Renal pelvis (tissue), 12 donors: ENCODE results near the gene PLEKHN1. TPM values are rescaled to one million over a fixed set of nuclear protein-coding genes. Genes with fewer than 3 reads are reported as not detected.
A peak's percentile ranks its signal among the peaks of the same experiment; 100 is the strongest.

Source experiments
- DNase-seq: peaks from one replicate; pipeline ENCODE4 v3.0.0-alpha.2; 2013
- long read RNA-seq, 16 experiments: transcript quantifications; one replicate each; lab custom pipeline, GENCODE V29; 2026
- polyA plus RNA-seq, 3 donors: library from polyadenylated mRNA; unstranded; fragments of 120-200 nt; gene quantifications; one replicate each; pipeline ENCODE4 v1.2.1, GENCODE V29; 2013; ENCODE audit not compliant: insufficient read length in 3 of 3

Gene PLEKHN1, protein sequence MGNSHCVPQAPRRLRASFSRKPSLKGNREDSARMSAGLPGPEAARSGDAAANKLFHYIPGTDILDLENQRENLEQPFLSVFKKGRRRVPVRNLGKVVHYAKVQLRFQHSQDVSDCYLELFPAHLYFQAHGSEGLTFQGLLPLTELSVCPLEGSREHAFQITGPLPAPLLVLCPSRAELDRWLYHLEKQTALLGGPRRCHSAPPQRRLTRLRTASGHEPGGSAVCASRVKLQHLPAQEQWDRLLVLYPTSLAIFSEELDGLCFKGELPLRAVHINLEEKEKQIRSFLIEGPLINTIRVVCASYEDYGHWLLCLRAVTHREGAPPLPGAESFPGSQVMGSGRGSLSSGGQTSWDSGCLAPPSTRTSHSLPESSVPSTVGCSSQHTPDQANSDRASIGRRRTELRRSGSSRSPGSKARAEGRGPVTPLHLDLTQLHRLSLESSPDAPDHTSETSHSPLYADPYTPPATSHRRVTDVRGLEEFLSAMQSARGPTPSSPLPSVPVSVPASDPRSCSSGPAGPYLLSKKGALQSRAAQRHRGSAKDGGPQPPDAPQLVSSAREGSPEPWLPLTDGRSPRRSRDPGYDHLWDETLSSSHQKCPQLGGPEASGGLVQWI
- under 1 TPM; 0.16 to 0.44 (median 0.26) TPM for polyA plus RNA-seq
- long read RNA-seq, donor 1 = 0 reads
- long read RNA-seq, donor 2 = 0 reads
- long read RNA-seq, donor 3 = 0 reads
- long read RNA-seq, donor 4 = 0 reads
- long read RNA-seq, donor 5 = 0 reads
- long read RNA-seq, donor 6 = 0 reads
- long read RNA-seq, donor 7 = 0 reads
- long read RNA-seq, donor 8 = 0 reads
- long read RNA-seq, donor 9 = 0 reads
- long read RNA-seq, donor 10 = 0 reads
- long read RNA-seq, donor 11 = 0 reads
- long read RNA-seq, donor 12 = 0 reads
- long read RNA-seq, donor 13 = 0 reads
- long read RNA-seq, donor 14 = 0 reads
- long read RNA-seq, donor 15 = 0 reads
- long read RNA-seq, donor 16 = 0 reads

DNA sequence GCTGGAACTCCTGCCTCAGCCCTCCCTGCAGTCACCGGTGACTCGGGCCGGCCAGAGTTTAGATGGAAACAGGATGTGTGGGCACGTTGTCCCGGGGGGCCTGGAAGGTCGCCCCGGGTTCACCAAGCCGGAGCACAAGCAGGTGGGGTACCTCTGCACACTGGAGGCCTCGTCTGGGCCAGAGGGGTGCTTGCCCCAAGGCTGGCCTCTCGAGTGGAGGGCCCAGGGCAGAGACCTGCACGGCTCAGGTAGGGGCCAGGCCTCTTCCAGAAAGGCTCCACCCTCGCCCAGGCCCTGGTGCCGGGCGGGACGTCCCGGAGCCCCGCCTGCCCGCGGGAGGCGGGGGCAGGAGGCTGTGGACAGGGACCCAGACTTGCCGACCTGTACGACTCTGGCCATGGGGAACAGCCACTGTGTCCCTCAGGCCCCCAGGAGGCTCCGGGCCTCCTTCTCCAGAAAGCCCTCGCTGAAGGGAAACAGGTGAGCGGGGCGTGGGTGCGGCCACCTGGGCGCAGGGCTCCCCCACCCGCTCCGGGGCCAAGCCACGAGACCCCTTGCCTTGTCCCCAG lies at the start of gene PLEKHN1:
Gene PLEKHN1 (plus strand): TSS at position 348 of the 569 bp plus-strand sequence. CDS start 50 bp downstream, at position 398.
- DNase-seq = no peak

DNA sequence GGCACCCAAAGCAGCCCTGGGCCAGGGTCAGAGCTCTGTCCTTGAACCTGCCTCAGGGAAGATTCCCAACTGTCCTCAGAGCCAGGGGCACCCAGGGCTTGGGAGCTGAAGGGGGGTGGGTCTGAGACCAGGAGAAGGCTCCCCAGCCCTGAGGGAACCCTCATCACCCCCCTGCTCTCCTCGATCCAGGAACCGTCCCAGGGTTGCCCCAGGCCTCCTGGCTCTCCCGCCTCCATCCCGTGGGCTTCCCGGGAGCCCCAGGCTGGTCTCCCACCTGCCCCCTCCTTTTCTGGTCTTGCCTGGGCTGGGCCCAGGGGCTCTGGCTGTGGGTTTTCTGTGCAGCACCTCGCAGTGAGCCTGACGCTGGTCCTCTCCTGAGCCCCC lies 49.2 kb upstream of the PLEKHN1 start:
- DNase-seq = no peak

DNA sequence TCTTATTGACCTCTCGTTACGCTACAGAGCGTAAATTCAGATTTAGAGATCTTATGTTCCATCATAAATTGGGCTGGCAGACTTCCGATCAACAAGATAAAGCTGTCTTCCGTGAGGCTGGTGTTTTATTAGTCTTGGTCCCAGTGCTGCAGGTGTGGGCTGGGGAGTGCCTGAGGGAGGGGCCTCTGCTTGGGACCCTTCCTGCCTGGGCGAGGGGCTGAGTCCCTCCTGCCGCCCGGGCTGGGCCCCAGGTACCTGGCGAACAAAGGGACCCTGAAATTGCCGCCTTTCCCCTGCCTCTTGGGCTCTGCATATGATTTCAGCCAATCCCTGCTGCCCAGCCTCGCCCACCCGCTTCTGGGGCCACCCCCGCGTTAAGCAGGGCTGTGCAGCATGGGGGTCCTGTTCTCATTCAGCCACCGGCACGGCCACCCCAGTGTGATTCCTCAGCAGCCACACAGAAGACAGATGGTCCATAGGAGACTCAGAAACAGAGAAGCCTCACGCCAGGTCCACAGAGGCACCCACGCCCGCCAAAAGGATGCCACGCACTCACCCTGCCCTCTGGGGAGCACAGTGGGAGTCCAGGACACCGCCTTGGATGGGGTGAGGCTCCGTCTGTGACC lies 48.7 kb upstream of the PLEKHN1 start:
- DNase-seq = no peak

DNA sequence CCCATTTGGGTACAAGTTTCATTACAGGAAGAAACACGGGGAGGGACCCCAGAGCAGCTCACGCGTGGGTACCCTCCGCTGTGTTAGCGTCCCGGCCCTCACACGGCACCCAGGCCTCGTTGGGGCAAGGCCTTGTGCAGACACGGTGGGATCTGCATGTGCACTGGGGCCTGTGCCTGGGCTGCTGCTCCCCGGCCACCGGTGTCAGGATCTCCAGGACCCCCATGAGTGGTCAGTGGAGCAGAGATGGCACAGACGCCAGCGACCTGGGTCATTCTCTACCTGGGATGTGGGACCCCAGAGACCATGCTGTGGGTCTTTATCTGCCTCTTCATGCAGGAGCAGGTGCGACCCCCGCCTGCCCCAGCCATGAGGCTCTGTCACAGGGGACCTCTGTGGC lies 47.9 kb upstream of the PLEKHN1 start:
- DNase-seq = no peak

GRCh38 chr1:918843-919242 lies 47.4 kb upstream of the PLEKHN1 start:
- no peak for DNase-seq

GRCh38 chr1:919271-919872 lies 46.9 kb upstream of the PLEKHN1 start:
- no peak for DNase-seq

- DNase-seq = no peak
These were observed 46.3 kb upstream of the PLEKHN1 start for GRCh38 chr1:920010-920409.

DNA sequence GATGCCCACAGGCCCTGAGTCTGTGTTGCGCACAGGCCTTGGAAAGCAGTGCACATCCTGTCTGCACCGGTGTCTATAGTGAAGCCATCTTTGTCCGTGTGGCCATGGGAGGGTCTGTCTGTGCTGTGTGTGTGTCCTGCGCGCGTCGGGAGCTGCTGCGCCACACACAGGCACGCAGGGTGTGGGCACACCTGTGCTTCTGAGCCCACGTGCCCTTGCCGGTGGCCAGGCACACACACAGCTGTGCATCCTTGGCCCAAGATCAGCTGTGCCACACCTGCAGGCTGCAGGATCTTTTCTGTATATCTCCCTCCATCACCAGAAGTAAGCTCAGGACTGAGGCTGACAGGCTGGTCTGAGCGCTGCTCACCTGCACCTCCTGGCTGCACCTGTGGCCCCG lies 45.8 kb upstream of the PLEKHN1 start:
- no peak for DNase-seq

DNA sequence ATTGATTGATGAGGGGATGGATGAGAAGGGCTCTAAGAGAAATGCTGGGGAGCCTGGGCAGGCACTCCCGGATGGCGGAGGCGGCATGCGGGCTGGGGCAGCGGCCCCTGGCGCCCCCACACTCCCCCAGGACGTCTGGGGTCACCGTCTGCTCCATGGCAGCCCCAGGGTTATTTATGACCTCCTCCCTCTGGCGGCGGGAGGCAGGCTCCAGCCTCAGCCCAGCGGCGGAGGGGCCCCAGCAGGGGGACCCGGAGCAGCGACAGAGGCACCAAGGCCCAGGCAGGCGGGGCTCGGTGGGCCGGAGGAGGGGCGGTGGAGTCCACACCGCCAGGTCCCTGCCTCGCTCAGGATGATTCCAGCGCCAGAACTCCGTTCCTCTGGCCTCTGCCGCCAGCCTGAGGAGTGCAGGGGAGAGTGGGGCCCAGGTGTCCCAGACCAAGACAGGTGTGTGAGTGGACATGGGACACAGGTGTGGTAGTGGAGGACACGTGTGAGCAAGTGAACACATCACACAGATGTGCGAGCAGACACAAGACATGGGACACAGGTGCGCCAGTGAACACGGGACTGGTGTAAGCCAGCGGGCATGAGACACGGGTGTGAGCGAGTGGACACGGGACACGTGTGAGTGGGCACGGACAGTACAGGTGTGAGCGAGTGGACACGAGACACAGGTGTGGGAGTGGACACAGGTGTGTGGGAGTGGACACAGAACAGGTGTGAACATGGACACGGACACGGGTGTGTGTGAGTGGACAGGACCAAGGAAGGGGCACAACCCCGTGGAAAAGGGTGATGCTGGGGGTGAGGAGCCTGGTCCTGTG lies 45.1 kb upstream of the PLEKHN1 start:
- peak; percentile 92 for DNase-seq

DNA sequence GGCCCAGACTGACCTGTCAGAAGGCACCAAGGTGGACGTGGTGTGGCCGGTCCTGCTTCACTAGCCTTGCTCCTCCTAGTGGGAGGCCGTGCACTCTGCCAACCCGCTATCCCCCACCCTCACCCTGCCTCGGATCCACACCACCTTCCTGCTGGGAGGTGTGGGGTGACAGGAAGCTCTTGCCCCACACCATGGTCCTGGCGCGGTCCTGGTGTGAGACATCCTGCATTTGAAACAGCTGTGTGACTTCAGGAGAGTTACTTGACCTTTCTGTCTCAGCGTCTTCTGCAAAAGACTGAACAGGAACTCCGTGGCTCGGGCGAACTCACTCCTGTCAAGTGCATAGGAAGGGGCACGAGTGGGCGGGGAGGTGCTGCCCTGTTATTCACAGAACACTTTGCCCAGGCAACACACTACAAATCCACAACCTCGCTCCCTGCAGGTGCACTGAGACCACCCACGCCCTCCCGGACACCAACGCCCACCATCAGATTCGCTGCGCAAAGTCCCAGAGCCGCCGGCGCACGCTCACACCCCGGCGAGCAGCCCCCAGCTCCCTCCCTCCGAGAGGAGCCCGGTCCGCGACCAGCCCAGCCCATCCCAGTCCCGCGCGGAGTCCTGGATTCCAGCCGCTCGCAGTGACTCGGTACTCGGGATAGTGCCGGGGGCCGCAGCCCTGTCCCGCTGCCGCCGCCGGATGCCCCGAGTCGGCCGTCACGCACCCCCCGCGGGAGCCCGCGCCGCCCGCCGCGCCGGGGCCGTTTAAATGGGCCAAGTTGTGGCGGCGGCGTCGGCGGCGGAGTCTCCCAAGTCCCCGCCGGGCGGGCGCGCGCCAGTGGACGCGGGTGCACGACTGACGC lies 42.9 kb upstream of the PLEKHN1 start, which contains the start of gene SAMD11:
Gene SAMD11 (plus strand): TSS at position 793 of the 860 bp plus-strand sequence. CDS start 509 bp downstream, outside the sequence.
- peak; percentile 94 for DNase-seq

- DNase-seq = no peak
These were observed 42.2 kb upstream of the PLEKHN1 start for GRCh38 chr1:923991-924655.

DNA sequence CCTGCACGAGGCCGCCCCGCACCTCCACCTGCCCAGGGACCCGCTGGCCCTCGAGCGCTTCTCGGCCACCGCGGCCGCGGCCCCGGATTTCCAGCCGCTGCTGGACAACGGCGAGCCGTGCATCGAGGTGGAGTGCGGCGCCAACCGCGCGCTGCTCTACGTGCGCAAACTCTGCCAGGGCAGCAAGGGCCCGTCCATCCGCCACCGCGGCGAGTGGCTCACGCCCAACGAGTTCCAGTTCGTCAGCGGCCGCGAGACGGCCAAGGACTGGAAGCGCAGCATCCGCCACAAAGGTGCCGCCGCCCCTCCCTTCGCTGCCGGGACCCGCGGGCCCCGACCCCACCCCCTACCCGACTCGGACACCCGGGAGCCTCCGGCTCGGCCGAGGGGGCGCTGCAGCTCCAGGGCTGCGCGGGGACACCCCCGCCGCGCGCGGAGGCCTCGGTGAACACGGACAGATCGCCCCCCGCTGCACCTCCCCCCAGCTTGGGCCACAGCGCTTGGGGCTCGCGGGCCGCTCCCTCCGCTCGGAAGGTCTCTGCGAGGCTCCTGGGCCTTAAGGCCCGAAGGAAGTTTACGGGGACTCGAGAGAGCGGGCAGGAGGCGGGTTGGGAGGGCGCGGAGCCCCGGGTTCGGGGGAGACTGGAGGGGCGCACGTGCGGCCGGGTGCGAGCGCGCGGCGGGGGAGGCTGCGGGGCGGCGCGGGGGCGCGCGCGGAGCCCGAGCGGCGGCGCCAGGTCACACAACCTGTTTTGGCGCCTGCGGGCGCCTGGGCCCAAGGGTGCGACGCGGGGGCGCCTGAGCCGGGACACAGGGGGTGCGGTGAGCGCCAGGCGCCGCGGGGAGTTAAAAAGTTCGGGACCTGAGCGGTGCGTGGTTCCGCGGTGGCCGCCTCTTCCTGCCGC lies 41.4 kb upstream of the PLEKHN1 start:
- DNase-seq = no peak

DNA sequence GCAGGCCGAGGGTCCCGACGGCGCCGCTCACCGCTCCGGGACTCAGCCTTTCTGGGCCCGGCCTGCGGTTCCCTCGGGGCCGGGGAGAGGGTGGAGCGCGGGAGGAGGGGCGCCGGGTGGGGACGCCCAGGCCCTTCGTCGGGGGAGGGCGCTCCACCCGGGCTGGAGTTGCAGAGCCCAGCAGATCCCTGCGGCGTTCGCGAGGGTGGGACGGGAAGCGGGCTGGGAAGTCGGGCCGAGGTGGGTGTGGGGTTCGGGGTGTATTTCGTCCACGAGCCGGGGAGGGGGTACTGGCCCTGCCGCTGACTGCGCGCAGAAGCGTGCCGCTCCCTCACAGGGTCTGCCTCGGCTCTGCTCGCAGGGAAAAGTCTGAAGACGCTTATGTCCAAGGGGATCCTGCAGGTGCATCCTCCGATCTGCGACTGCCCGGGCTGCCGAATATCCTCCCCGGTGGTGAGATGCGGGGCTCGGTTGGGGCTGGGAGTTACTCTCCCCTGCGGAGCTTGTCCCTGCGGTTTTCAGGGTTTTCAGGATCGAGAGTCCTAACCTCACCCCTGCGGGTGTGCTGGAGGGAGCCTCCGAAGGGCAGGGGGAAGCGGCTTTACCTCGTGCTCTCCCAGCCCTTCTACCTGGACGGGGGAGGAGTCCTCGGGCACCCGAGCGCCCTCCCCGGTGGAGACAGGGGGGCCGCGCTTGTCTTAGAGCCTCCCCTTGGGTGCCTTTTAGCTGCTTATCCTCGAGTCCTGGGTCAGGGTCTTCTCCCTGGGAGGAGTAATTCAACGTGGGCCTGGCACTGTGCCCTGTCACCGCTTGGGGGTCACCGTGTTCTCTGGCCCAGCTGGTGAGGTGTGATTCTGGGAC lies 40.5 kb upstream of the PLEKHN1 start:
- no peak for DNase-seq

- DNase-seq = no peak
These were observed 39.0 kb upstream of the PLEKHN1 start for GRCh38 chr1:927234-927633.

DNA sequence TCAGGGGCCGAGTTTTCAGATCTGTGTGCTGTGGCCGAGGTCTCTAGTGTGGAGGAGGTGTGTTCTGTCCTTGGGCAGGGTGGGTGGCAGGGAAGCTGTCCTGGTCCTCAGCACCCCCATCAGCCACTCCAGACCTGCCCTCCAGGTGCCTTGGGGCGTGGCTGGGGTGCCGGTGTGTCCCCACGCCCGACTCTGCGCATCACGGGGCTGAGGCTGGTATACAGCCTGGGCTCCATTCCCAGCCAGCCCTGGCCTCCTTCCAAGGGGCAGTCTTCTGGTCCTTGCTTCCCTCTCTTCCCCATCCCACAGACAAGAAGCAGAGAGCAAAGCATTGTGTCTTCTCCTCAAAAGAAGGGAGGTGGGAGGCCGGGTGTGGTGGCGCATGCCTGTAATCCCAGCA lies 38.5 kb upstream of the PLEKHN1 start:
- no peak for DNase-seq

DNA sequence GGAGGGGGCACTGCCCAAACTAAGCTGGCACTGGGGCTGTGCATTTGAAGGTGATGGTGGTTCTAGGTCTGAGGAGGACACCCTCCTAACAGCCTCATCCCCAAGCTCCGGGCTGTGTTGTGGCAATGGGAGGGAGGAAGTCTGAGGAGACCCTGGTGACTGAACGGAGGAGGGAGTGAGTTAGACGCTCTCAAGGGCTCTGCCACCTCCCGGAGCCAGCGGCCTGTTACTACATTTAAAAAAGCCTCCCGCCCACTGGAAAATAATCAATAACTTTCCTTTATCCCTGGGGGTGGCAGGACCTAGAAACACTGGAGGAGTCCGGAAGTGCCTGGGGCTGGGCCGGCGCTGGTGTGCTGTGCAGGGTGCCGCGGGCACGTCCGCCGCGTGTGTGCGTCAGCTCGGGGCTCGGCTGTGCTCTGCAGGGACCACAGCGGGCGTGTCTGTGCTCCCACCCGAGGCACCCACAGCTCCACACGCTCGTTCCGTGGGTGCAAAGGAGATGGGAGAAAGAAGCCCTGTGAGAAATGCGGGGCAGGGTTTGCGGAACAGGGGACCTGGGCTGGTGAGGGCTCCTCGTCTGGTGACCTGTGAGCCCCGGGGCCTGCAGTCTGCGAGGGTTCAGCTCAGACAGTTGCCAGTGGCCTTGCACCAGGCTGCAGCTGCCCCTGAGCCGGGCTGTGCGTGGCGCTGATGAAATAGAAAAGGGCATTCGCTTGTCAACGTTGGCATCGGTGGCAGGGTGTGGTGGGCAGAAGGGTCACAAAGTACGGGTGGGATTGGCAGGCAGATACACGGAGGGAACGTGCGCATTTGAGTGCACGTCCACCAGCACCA lies 37.2 kb upstream of the PLEKHN1 start:
- DNase-seq = no peak
